Activated effector memory CD4-positive, alpha-beta T cell treated with Interleukin-2 at 50 U/mL for 16 hours (primary cell): Measurements from ENCODE around the gene BBX.

Experiments
- DNase-seq: peaks from one replicate; pipeline ENCODE4 v3.0.0-alpha.2; 2020

Gene BBX

GRCh38 chr3:107850681-107851080 lies 327.9 kb downstream of the BBX start:
- DNase-seq = no peak

GRCh38 chr3:107853821-107854220 lies 331.1 kb downstream of the BBX start:
- no peak for DNase-seq

GRCh38 chr3:107854733-107855132 lies 332.0 kb downstream of the BBX start:
- no peak for DNase-seq

GRCh38 chr3:107855710-107856109 lies 332.9 kb downstream of the BBX start:
- DNase-seq = no peak

GRCh38 chr3:107857854-107858253 lies 335.1 kb downstream of the BBX start:
- no peak for DNase-seq

- no peak for DNase-seq
Measured at GRCh38 chr3:107858876-107859275, 336.1 kb downstream of the BBX start.
